Small intestine (tissue), 7 donors: ENCODE data around the gene ARHGEF4. TPM values are rescaled to one million over a fixed set of nuclear protein-coding genes. Genes with fewer than 3 reads are reported as not detected.
A peak's percentile ranks its signal among the peaks of the same experiment; 100 is the strongest.

Source experiments
- DNase-seq, 2 donors: peaks; one replicate each; pipeline versions ENCODE4 v3.0.0 to v3.0.0-alpha.2; 2013
- FAIRE-seq: peaks from 2 replicates; lab custom pipeline; 2012; peaks lifted over from hg19 to GRCh38; lab: Jason Lieb, UNC
- H3K27ac ChIP-seq, 3 donors: one replicate each; pipeline ENCODE4 v1.5.1; 2013; ENCODE audit warnings: low read length in 2 of 3, mild to moderate bottlenecking in 2 of 3, control low read depth in 1 of 3, inconsistent platforms in 1 of 3, low read depth in 1 of 3, moderate library complexity in 1 of 3
- H3K27me3 ChIP-seq, 3 donors: one replicate each; pipeline ENCODE4 v1.6.1; 2013; ENCODE audit warnings: low read length in 3 of 3, inconsistent platforms in 1 of 3; ENCODE audit not compliant: control insufficient read depth in 3 of 3, insufficient read depth in 3 of 3
- H3K36me3 ChIP-seq, 3 donors: one replicate each; pipeline ENCODE4 v1.6.1; 2013; ENCODE audit warnings: low read length in 3 of 3, inconsistent platforms in 1 of 3, low read depth in 1 of 3, mild to moderate bottlenecking in 1 of 3, moderate library complexity in 1 of 3; ENCODE audit not compliant: control insufficient read depth in 3 of 3, insufficient read depth in 2 of 3
- H3K4me1 ChIP-seq, 3 donors: one replicate each; pipeline ENCODE4 v1.6.1; 2013; ENCODE audit warnings: low read length in 2 of 3, inconsistent platforms in 1 of 3, low read depth in 1 of 3, mild to moderate bottlenecking in 1 of 3, moderate library complexity in 1 of 3; ENCODE audit not compliant: control insufficient read depth in 3 of 3, insufficient read depth in 2 of 3
- H3K4me3 ChIP-seq, 3 donors: one replicate each; pipeline ENCODE4 v1.5.1; 2013; ENCODE audit warnings: low read length in 3 of 3, control low read depth in 1 of 3, inconsistent platforms in 1 of 3, low read depth in 1 of 3, mild to moderate bottlenecking in 1 of 3, moderate library complexity in 1 of 3
- H3K9me3 ChIP-seq, 2 donors: one replicate each; pipeline ENCODE4 v1.6.1; 2013; ENCODE audit warnings: low read depth in 1 of 2, low read length in 1 of 2; ENCODE audit not compliant: control insufficient read depth in 2 of 2, insufficient read depth in 1 of 2
- WGBS, 3 donors: extraction: QIAGEN DNeasy Blood & Tissue Kit; methylation state at CpG; one replicate each; pipeline ENCODE4 v1.1.7; 2013; 5-methylcytosine and 5-hydroxymethylcytosine counted together
- polyA plus RNA-seq, 4 donors: library from polyadenylated mRNA; stranded (reverse) in 3 of 4; unstranded in 1 of 4; fragments of 200-250 nt in 3 of 4; fragments of 120-200 nt in 1 of 4; gene quantifications; one replicate each; pipeline versions ENCODE4 v1.2.1 to v1.2.3, GENCODE V29; 2013
- donor health status: healthy with polysubstance abuse.
- donor health status: control.
- donor health status: control.
- donor health status: Bipolar disorder and iron deficiency.
- donor health status: healthy.

Gene ARHGEF4
- polyA plus RNA-seq, 4 donors: 0.22 to 2.8 (median 0.83) TPM; not detected in 1

DNA sequence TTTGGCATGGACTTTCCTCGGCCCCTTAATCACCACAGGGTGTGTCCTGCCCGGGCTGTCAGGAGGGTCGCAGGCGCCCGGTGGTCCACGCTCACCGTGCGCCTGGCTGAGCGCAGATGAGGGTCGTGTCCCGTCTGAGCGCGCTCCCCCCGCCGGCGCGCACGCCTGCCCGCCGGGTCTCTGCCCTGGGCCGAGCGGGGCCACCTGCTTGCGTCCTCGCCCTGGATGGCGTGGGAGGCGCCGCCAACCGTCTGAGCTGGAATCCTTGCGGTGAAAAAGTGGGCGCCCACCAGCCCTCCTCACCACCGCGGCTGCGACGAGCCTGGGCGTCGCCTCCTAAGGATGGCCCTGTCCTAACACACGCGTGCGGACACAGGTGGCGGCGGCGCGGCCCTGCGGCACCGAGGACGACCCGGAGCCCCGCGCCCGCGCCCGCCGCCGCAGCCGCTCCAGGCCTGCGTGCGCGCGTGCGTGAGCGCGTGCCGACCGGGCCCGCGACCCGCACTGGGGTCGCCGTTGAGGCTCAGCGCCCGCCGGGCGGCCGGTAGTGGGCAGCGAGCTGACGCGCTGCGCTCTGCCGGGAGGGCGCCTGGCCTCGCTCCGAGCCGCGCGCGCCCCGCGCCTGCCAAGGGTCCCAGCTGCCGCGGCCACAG is 126.6 kb downstream of the ARHGEF4 start:
- no peak for FAIRE-seq
- H3K4me3 ChIP-seq: peak overlapping the region in 1 of 3 donors; percentile 33
- peaks cover 6 to 59% (median 29%) of the 10 kb centered on the region in 3 donors for H3K27me3 ChIP-seq
- no peaks in the 10 kb centered on the region for H3K4me1 ChIP-seq
- H3K9me3 ChIP-seq: no peaks in the 10 kb centered on the region
- DNase-seq: peak in 1 of 2 donors; percentile 11
- 3 to 8% (median 3%) methylated on average over 59 to 90 of the region's 90 CpGs for WGBS, 3 donors
- no peak overlapping the region for H3K27ac ChIP-seq
- no peaks in the 10 kb centered on the region for H3K36me3 ChIP-seq

DNA sequence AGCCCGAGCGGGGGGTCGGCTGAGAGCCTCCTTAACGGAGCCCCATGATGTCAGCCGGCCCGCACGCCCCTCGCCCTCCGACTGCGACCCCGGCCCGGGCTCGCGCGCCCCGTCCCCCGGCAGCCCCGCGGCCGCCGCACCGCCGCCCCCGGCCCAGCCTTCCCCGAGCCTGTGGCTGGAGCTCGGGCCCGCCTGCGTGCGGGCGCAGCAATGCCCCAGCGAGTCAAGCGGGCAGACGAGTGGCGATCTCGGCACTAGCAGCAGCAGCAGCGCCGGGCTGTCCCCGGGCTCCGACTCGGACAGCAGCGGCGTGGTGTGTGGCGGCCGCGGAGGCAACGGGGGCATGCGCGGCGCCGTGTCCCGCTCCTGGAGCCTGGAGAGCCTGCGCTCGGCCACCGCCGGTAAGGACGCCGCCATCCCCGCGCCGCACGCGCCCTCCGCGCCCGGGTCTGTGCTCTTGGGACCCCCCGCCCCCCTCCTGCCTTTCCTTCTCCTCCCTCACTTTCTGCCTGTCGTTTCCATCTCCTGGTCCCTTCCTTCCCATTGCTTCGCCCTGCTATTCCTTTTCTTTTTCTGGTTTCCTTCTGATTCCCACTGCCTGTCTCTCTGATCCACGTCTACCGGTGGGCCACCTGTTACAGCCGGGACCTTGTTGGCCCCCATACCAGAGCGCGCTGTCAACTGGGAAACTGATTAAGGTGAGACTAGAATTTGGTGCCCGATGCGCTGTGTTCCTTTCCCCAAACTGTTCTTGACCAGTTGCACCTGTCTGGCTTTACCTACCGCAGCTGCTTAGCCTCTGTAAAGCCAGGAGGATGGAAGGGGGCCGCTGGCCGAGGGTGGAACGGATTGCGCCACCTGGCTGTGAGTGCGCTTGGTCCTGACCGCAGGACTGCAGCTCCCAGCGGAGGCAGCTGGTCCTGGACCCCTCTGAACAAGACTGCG is 127.4 kb downstream of the ARHGEF4 start:
- peak overlapping the region in 1 of 3 donors; percentile 33 for H3K4me3 ChIP-seq
- FAIRE-seq (no peak), DNase-seq (peak in 1 of 2 donors; percentile 28)
- no peak overlapping the region for H3K27ac ChIP-seq
- no peaks in the 10 kb centered on the region for H3K9me3 ChIP-seq
- no peaks in the 10 kb centered on the region for H3K4me1 ChIP-seq
- WGBS, 3 donors: 2 to 7% (median 6%) methylated on average over 54 to 84 of the region's 84 CpGs
- H3K36me3 ChIP-seq: no peaks in the 10 kb centered on the region
- peaks cover 6 to 59% (median 28%) of the 10 kb centered on the region in 3 donors for H3K27me3 ChIP-seq

DNA sequence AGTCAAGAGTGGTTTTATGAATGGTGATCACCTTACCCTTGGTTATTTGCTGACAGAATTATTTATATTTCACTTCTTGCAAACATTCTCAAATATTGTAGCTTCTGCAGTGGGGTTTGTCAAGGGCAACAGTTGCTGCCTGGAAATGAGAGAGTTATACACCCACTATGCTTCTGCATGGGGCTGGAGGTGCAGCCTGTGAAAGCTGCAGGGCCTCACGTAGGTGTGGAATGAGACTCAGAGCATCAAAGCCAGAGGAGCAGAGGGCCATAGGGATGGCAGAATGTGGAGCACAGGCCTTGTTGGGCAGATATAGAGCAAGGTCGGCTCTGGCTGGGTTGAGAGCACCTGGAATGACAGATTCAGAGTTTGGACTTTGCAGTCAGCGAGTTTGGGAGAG is 128.2 kb downstream of the ARHGEF4 start:
- no peak overlapping the region for H3K4me3 ChIP-seq
- peaks cover 6 to 59% (median 28%) of the 10 kb centered on the region in 3 donors for H3K27me3 ChIP-seq
- no peak for DNase-seq
- WGBS, 3 donors: 66 to 77% (median 69%) methylated on average over 3 of the region's 3 CpGs
- no peaks in the 10 kb centered on the region for H3K9me3 ChIP-seq
- no peaks in the 10 kb centered on the region for H3K36me3 ChIP-seq
- no peaks in the 10 kb centered on the region for H3K4me1 ChIP-seq
- H3K27ac ChIP-seq: no peak overlapping the region
- no peak for FAIRE-seq

DNA sequence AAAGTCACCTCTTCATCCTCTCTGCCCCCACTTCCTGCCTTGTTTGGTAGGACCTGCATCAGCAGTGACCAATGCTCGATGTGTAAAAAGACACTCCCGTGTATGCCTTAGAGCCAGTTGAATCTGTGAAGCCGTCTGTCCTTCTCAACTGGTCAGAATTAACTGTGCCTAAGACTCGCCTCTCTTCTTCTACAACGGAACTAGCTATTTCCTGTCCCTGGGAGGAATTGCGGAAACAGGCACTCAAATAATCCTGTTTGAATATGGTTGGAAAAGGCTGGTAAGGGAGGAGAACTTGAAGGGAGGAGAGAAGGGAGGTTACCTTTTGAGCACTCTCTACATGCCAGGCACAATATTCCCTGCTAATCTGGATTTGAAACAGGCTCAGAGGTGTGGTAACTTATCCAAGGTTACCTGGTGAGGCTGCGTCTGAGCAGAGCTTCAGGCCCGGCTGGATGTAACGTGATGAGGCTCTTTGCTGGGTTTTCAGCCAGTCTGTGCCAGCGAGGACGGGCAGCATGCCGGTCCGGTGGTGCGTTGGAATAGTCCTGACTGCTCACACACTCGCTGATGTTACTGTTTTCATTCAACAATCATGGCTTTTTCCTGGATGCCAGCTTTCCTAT is 129.5 kb downstream of the ARHGEF4 start:
- Histone ChIP-seq H3K36me3 (no peaks in the 10 kb centered on the region), H3K9me3 (no peaks in the 10 kb centered on the region), H3K4me1 (no peaks in the 10 kb centered on the region), H3K27ac (no peak overlapping the region), H3K4me3 (no peak overlapping the region), H3K27me3 (peaks cover 6 to 55% (median 28%) of the 10 kb centered on the region in 3 donors)
- DNase-seq: no peak
- FAIRE-seq: no peak
- WGBS, 3 donors: 48 to 55% (median 54%) methylated on average over 15 of the region's 15 CpGs

DNA sequence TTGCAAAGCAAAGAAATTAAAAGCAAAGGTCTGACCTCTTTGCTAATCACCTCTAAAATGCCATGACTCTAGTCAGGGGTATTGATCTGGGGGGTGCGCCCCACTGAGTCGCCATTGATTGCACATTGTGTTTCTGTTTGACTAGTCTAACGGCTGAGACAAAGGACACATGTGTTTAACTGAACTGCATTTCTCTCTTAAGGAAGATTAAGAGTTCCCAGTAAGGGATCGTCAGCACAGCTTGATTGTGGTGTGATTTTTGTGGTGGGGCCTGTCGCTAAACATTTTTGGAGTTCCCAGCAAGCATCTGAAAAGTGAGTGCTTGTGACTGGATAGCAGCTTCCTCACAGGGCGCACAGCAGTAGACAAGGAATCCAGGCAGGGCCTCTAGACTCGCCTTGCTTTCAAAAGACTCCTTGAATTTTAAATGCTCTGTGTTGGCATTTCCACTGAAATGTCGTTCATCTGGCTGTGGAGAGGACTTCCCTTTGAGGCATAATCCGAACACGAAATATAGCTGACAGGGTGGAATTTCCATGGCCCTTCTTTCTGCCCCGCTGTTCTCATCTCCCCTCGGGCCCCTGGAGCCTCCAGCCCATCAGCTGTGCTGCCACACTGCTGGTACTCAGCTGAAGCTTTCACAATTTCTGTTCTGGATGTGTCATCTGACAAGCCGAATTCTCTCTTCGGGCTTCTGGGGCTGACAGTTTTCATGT is 130.2 kb downstream of the ARHGEF4 start:
- 67 to 72% (median 72%) methylated on average over 14 of the region's 14 CpGs for WGBS, 3 donors
- Histone ChIP-seq H3K4me3 (no peak overlapping the region), H3K27ac (no peak overlapping the region), H3K36me3 (no peaks in the 10 kb centered on the region), H3K4me1 (no peaks in the 10 kb centered on the region), H3K27me3 (peaks cover 6 to 49% (median 28%) of the 10 kb centered on the region in 3 donors), H3K9me3 (no peaks in the 10 kb centered on the region)
- FAIRE-seq: no peak
- no peak for DNase-seq

DNA sequence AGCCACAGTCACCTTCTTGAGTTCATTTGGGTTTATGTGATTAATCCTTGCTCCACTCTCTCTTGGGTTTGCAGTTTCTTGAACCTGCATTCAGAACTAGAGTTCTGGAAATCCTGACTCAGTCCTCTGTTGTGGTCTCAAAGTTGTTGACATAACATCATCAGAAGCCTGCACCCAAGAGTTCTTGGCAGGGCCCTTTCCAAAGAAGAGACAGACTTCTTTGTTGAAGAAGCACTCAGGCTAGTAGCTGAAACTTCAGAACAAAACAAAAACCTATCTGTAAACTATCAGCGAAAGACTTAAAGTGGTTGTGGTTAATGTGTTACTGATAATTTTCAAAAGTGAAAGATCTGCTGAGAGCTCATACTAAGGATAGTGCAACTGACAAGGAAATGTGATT is 135.7 kb downstream of the ARHGEF4 start:
- H3K27ac ChIP-seq: no peak overlapping the region
- H3K9me3 ChIP-seq: no peaks in the 10 kb centered on the region
- DNase-seq (peak in 1 of 2 donors; percentile 1), FAIRE-seq (no peak)
- H3K4me1 ChIP-seq: no peaks in the 10 kb centered on the region
- H3K4me3 ChIP-seq: no peak overlapping the region
- H3K36me3 ChIP-seq: no peaks in the 10 kb centered on the region
- H3K27me3 ChIP-seq: peaks cover 0 to 6% (median 1%) of the 10 kb centered on the region in 3 donors
- WGBS, 3 donors: 7 to 39% (median 9%) methylated on average over 1 of the region's 1 CpG

DNA sequence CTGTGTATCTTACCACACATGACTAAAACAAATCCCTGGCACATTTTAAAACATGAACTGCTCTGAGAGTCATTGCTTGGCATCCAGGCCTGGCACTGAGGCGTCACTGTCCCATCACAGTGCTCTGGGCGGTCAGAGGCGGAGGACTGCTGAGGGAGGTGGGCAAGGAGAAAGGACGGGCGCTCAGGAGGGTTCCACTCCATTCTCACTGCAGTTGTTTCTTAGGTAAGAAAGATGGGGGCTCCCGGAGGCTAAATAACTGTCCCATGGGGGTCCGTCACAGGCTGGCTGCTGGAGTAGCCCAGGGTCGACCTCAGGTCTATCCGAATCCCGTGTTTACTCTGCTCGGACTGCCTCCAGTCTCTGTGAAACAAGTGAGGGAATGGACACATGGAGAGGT is 139.0 kb downstream of the ARHGEF4 start:
- Histone ChIP-seq H3K27me3 (peaks cover 0 to 4% (median 0%) of the 10 kb centered on the region in 3 donors), H3K4me1 (no peaks in the 10 kb centered on the region), H3K27ac (no peak overlapping the region), H3K36me3 (no peaks in the 10 kb centered on the region), H3K4me3 (no peak overlapping the region), H3K9me3 (peaks cover 0 to 8% of the 10 kb centered on the region in 2 donors)
- 83 to 88% (median 84%) methylated on average over 11 of the region's 11 CpGs for WGBS, 3 donors
- DNase-seq (no peak), FAIRE-seq (no peak)
